HG03175 (cell line): ENCODE measurements around the gene TBPL1.

Experiments
- ATAC-seq: cut with Tn5 transposase; IDR thresholded peaks from one replicate; pipeline ENCODE4 v1.9.1; 2021; ENCODE audit warnings: mild to moderate bottlenecking, moderate library complexity; ENCODE audit not compliant: unreplicated experiment

The TBPL1 gene

DNA sequence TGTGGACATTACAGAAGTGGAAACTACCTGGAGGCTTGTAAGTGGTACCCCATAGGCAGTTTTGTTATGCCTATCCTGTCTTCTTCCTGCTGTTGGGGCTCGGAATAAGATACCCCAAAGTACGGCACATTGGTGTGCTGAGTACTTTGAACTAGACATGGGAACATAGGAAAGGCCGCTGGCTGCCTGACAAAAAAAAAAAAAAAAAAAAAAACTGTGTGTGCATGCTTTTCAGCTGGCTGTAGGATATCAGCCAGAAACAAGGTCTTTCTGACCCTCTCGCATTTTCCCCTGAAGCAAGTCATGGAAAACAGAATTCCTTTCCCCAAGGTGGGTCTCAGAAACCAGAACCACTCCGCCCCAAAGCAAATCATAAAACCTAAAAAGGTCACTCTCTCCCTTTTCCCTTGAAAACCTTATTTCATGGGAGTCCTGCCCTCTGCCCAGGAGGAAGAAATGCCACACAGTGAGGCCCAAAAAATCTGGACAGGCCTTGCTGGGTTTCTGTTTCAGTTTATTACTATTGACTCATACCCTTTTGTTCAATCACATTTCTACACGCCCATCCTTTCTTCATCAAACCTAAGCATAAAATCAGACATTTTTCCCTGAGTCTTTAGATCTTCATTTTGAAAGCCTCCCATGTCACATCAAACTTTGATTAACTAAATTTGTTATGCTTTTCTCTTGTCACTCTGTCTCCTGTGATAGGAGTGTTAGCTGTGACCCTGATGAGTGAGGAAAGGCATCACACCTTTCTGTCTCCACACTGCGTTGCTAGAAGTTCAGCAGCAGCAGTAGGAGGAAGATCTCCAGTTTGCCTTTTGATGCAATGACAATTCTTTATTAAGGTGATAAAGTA is 82.2 kb downstream of the TBPL1 start:
- no peak for ATAC-seq

- ATAC-seq = peak; percentile 62
Measured at GRCh38 chr6:134035823-134036296, 82.8 kb downstream of the TBPL1 start.

- ATAC-seq = no peak
Measured at GRCh38 chr6:134039116-134039515, 86.1 kb downstream of the TBPL1 start.
